ENCODE measurements around the gene BGLAP. TPM values are rescaled to one million over a fixed set of nuclear protein-coding genes. Genes with fewer than 3 reads are reported as not detected.

Gene BGLAP
- total and polyA plus RNA-seq, 2 donors (not counting 3 experiments of a cell fraction or from before 2014, with no cell fraction given): 0.65 to 1.0 TPM

GRCh38 chr1:156257711-156258110, 15.7 kb downstream of the BGLAP start:
- BruUV-seq (replicated peaks): no TSS peak
- Histone ChIP-seq H3K36me3 (ENCODE audit: control insufficient read depth in 2 of 2, extremely low read depth in 1 of 2, insufficient read depth in 2 of 2, low read length in 2 of 2) (peaks cover 24 to 67% of the 10 kb centered on the region in 2 experiments), H3K4me2 (ENCODE audit: insufficient read depth, low read length) (no peak overlapping the region), H3K9me1 (replicated peaks; ENCODE audit: control insufficient read depth, extremely low read depth, insufficient read depth, low read length) (no peaks in the 10 kb centered on the region), H3K4me3 (replicated peaks in 1 of 3; ENCODE audit: insufficient read depth in 1 of 3, low read depth in 1 of 3, low read length in 3 of 3) (no peak overlapping the region), H3K79me2 (ENCODE audit: control insufficient read depth, insufficient read depth, low read length) (no peaks in the 10 kb centered on the region), H3K9ac (replicated peaks; ENCODE audit: extremely low read depth, insufficient read depth, low read length) (no peak overlapping the region), H3K27ac (ENCODE audit: insufficient read depth, low read depth, low read length) (no peak overlapping the region), H4K20me1 (replicated peaks; ENCODE audit: control insufficient read depth, extremely low read depth, insufficient read depth, low read length) (no peaks in the 10 kb centered on the region), H2AFZ (ENCODE audit: low read depth, low read length) (no peak overlapping the region), H3K27me3 (ENCODE audit: control insufficient read depth in 2 of 2, insufficient read depth in 2 of 2, low read length in 2 of 2) (no peaks in the 10 kb centered on the region), H3K9me3 (replicated peaks; ENCODE audit: control insufficient read depth, insufficient read depth, low read length) (no peaks in the 10 kb centered on the region), H3K4me1 (ENCODE audit: control insufficient read depth, extremely low read depth, insufficient read depth, low read length) (no peaks in the 10 kb centered on the region)
- DNase-seq (ENCODE audit: low read depth, low spot score) (no peak), FAIRE-seq (no peak)
- CTCF ChIA-PET: interaction anchor here (1.0 to 1.6 kb wide), 5 partner anchors 14 to 112 kb away, joined by 3 to 4 read pairs (median 3); partner anchors contain the start of gene SMG5
- POLR2A ChIA-PET: no interaction called here
- dilution Hi-C loops (cut with MboI; ENCODE audit: extremely low pct_ligation_motif_present, low sequenced_read_pairs): no loop called here
- intact Hi-C loops (cut with micrococcal nuclease): no loop called here
- TF ChIP-seq POLR2A (IDR thresholded peaks at IDR 0.05; ENCODE audit: low read depth, low read length) (no peak), JUN (IDR thresholded peaks at IDR 0.05; ENCODE audit: borderline replicate concordance, insufficient read depth, insufficient read length, low read depth) (no peak)
- TF ChIP-seq, protein P1, sequence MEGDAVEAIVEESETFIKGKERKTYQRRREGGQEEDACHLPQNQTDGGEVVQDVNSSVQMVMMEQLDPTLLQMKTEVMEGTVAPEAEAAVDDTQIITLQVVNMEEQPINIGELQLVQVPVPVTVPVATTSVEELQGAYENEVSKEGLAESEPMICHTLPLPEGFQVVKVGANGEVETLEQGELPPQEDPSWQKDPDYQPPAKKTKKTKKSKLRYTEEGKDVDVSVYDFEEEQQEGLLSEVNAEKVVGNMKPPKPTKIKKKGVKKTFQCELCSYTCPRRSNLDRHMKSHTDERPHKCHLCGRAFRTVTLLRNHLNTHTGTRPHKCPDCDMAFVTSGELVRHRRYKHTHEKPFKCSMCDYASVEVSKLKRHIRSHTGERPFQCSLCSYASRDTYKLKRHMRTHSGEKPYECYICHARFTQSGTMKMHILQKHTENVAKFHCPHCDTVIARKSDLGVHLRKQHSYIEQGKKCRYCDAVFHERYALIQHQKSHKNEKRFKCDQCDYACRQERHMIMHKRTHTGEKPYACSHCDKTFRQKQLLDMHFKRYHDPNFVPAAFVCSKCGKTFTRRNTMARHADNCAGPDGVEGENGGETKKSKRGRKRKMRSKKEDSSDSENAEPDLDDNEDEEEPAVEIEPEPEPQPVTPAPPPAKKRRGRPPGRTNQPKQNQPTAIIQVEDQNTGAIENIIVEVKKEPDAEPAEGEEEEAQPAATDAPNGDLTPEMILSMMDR (IDR thresholded peaks at IDR 0.05; ENCODE audit: extremely low read depth in 1 of 2, insufficient read depth in 1 of 2, low read depth in 1 of 2, low read length in 2 of 2): no peak

GRCh38 chr1:156258859-156259258, 16.9 kb downstream of the BGLAP start:
- Histone ChIP-seq H3K9ac (replicated peaks; ENCODE audit: extremely low read depth, insufficient read depth, low read length) (no peak overlapping the region), H3K27ac (ENCODE audit: insufficient read depth, low read depth, low read length) (no peak overlapping the region), H3K79me2 (ENCODE audit: control insufficient read depth, insufficient read depth, low read length) (no peaks in the 10 kb centered on the region), H3K36me3 (ENCODE audit: control insufficient read depth in 2 of 2, extremely low read depth in 1 of 2, insufficient read depth in 2 of 2, low read length in 2 of 2) (peaks cover 21 to 63% of the 10 kb centered on the region in 2 experiments), H4K20me1 (replicated peaks; ENCODE audit: control insufficient read depth, extremely low read depth, insufficient read depth, low read length) (no peaks in the 10 kb centered on the region), H3K4me1 (ENCODE audit: control insufficient read depth, extremely low read depth, insufficient read depth, low read length) (no peaks in the 10 kb centered on the region), H3K4me2 (ENCODE audit: insufficient read depth, low read length) (no peak overlapping the region), H3K4me3 (replicated peaks in 1 of 3; ENCODE audit: insufficient read depth in 1 of 3, low read depth in 1 of 3, low read length in 3 of 3) (no peak overlapping the region), H3K27me3 (ENCODE audit: control insufficient read depth in 2 of 2, insufficient read depth in 2 of 2, low read length in 2 of 2) (no peaks in the 10 kb centered on the region), H2AFZ (ENCODE audit: low read depth, low read length) (no peak overlapping the region), H3K9me1 (replicated peaks; ENCODE audit: control insufficient read depth, extremely low read depth, insufficient read depth, low read length) (no peaks in the 10 kb centered on the region), H3K9me3 (replicated peaks; ENCODE audit: control insufficient read depth, insufficient read depth, low read length) (no peaks in the 10 kb centered on the region)
- ChIA-PET CTCF (interaction anchor here (1.3 to 1.4 kb wide), 2 partner anchors 61 to 113 kb away, joined by 5 to 6 read pairs; no protein-coding TSS in a partner anchor), POLR2A (interaction anchor here (0.7 kb wide), 1 partner anchor 10 kb away, joined by 3 read pairs; no protein-coding TSS in a partner anchor)
- no TSS peak for BruUV-seq (replicated peaks)
- no peak for TF ChIP-seq POLR2AphosphoS5 (IDR thresholded peaks at IDR 0.05; ENCODE audit: insufficient read depth, low read depth, low read length)
- DNase-seq (ENCODE audit: low read depth, low spot score) (no peak), FAIRE-seq (no peak)
- intact Hi-C loops (cut with micrococcal nuclease) (no loop called here), dilution Hi-C loops (cut with MboI; ENCODE audit: extremely low pct_ligation_motif_present, low sequenced_read_pairs) (no loop called here)
